Measurements from ENCODE around the gene PPP1R9B. TPM values are rescaled to one million over a fixed set of nuclear protein-coding genes. Genes with fewer than 3 reads are reported as not detected.
A peak's percentile ranks its signal among the peaks of the same experiment; 100 is the strongest.

The PPP1R9B gene
- total RNA-seq, 2 donors from 2014 or later, result 82.9 to 111 TPM

DNA sequence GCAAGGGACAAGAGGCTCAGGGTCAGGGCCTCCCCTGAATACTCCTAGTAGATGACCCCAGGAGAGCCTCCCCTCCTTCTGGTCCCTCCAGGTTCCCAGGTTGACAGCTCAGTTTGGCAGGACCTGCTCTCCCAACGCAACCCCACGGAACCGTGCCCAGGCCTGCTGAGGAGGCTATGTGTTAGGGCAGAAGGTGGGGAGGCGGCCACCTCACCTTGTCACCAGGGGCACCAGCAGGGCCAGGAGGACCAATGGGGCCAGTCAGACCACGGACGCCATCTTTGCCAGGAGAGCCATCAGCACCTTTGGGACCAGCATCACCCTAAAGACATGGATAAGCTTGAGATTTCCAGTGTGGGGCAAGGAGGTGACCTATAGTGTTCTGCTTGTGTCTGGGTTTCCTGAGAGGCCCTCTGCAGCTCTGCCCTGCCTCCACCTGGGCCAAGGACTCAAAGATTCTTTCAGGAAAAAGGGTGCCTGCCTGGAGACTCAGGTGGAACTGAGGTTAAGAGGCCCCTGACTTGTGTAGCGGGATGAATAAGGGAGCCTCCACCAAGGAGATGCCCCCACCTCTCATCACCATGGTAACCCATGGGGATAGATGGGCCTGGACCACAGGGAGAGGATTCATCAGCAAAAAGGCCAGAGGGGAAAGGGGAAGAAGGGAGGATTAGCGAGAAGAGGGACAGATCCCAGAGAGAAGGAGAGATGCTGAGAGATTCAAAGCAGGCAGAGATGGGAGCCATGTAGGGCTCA is 40.3 kb upstream of the PPP1R9B start:
- peaks cover 4% of the 10 kb centered on the region for H3K27me3 Mint-ChIP-seq
- DNase-seq, result no peak
- H3K36me3 Mint-ChIP-seq (ENCODE audit: low read depth), result no peaks in the 10 kb centered on the region
- no peak overlapping the region for H3K4me3 Mint-ChIP-seq
- ATAC-seq, result no peak
- no peaks in the 10 kb centered on the region for H3K9me3 ChIP-seq (ENCODE audit: control insufficient read depth, low read length, poor library complexity, severe bottlenecking)
- H3K4me1 Mint-ChIP-seq, result peaks cover 2% of the 10 kb centered on the region
- no peak overlapping the region for H3K27ac Mint-ChIP-seq

DNA sequence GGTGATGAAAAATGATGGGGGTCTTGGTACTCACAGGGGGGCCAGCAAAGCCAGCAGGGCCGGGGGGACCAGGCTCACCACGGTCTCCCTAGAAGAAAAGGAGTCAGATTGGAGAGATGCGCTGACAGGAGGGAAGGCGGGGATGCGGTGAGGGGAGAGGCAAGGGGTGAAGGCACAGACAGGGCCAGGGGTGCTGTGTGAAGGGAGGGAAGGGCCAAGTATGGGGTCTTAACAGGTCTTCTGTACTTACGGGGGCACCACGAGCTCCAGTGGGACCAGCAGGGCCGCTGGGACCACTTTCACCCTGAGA is 39.8 kb upstream of the PPP1R9B start:
- no peak overlapping the region for H3K27ac Mint-ChIP-seq
- ATAC-seq, result no peak
- no peaks in the 10 kb centered on the region for H3K9me3 ChIP-seq (ENCODE audit: control insufficient read depth, low read length, poor library complexity, severe bottlenecking)
- no peak overlapping the region for H3K4me3 Mint-ChIP-seq
- H3K4me1 Mint-ChIP-seq, result peaks cover 2% of the 10 kb centered on the region
- H3K27me3 Mint-ChIP-seq, result peaks cover 4% of the 10 kb centered on the region
- no peak for DNase-seq
- H3K36me3 Mint-ChIP-seq (ENCODE audit: low read depth), result no peaks in the 10 kb centered on the region

GRCh38 chr17:50189550-50190292 is 39.2 kb upstream of the PPP1R9B start:
- no peaks in the 10 kb centered on the region for H3K36me3 Mint-ChIP-seq (ENCODE audit: low read depth)
- no peak for ATAC-seq
- no peak overlapping the region for H3K27ac Mint-ChIP-seq
- no peak overlapping the region for H3K4me3 Mint-ChIP-seq
- no peak for DNase-seq
- H3K4me1 Mint-ChIP-seq, result peaks cover 2% of the 10 kb centered on the region
- H3K27me3 Mint-ChIP-seq, result peaks cover 4% of the 10 kb centered on the region
- H3K9me3 ChIP-seq (ENCODE audit: control insufficient read depth, low read length, poor library complexity, severe bottlenecking), result no peaks in the 10 kb centered on the region

GRCh38 chr17:50188921-50189549 is 38.6 kb upstream of the PPP1R9B start:
- no peaks in the 10 kb centered on the region for H3K36me3 Mint-ChIP-seq (ENCODE audit: low read depth)
- ATAC-seq (no peak), DNase-seq (no peak)
- H3K27ac Mint-ChIP-seq, result no peak overlapping the region
- H3K27me3 Mint-ChIP-seq, result peaks cover 1% of the 10 kb centered on the region
- no peak overlapping the region for H3K4me3 Mint-ChIP-seq
- H3K9me3 ChIP-seq (ENCODE audit: control insufficient read depth, low read length, poor library complexity, severe bottlenecking), result no peaks in the 10 kb centered on the region
- peaks cover 4% of the 10 kb centered on the region for H3K4me1 Mint-ChIP-seq

GRCh38 chr17:50188531-50188920 is 38.0 kb upstream of the PPP1R9B start:
- H3K27ac Mint-ChIP-seq, result no peak overlapping the region
- DNase-seq (no peak), ATAC-seq (no peak)
- no peaks in the 10 kb centered on the region for H3K9me3 ChIP-seq (ENCODE audit: control insufficient read depth, low read length, poor library complexity, severe bottlenecking)
- H3K4me3 Mint-ChIP-seq, result no peak overlapping the region
- no peaks in the 10 kb centered on the region for H3K27me3 Mint-ChIP-seq
- H3K36me3 Mint-ChIP-seq (ENCODE audit: low read depth), result no peaks in the 10 kb centered on the region
- peaks cover 9% of the 10 kb centered on the region for H3K4me1 Mint-ChIP-seq

- no peak overlapping the region for H3K27ac Mint-ChIP-seq
- DNase-seq (no peak), ATAC-seq (no peak)
- H3K27me3 Mint-ChIP-seq, result no peaks in the 10 kb centered on the region
- H3K4me3 Mint-ChIP-seq, result no peak overlapping the region
- H3K36me3 Mint-ChIP-seq (ENCODE audit: low read depth), result no peaks in the 10 kb centered on the region
- H3K4me1 Mint-ChIP-seq, result peaks cover 13% of the 10 kb centered on the region
- no peaks in the 10 kb centered on the region for H3K9me3 ChIP-seq (ENCODE audit: control insufficient read depth, low read length, poor library complexity, severe bottlenecking)
Observed at GRCh38 chr17:50187751-50188530, 37.5 kb upstream of the PPP1R9B start.

GRCh38 chr17:50187394-50187725 is 36.9 kb upstream of the PPP1R9B start:
- no peak overlapping the region for H3K4me3 Mint-ChIP-seq
- ATAC-seq, result no peak
- H3K9me3 ChIP-seq (ENCODE audit: control insufficient read depth, low read length, poor library complexity, severe bottlenecking), result no peaks in the 10 kb centered on the region
- H3K4me1 Mint-ChIP-seq, result peaks cover 15% of the 10 kb centered on the region
- no peaks in the 10 kb centered on the region for H3K36me3 Mint-ChIP-seq (ENCODE audit: low read depth)
- no peaks in the 10 kb centered on the region for H3K27me3 Mint-ChIP-seq
- DNase-seq, result no peak
- H3K27ac Mint-ChIP-seq, result no peak overlapping the region

DNA sequence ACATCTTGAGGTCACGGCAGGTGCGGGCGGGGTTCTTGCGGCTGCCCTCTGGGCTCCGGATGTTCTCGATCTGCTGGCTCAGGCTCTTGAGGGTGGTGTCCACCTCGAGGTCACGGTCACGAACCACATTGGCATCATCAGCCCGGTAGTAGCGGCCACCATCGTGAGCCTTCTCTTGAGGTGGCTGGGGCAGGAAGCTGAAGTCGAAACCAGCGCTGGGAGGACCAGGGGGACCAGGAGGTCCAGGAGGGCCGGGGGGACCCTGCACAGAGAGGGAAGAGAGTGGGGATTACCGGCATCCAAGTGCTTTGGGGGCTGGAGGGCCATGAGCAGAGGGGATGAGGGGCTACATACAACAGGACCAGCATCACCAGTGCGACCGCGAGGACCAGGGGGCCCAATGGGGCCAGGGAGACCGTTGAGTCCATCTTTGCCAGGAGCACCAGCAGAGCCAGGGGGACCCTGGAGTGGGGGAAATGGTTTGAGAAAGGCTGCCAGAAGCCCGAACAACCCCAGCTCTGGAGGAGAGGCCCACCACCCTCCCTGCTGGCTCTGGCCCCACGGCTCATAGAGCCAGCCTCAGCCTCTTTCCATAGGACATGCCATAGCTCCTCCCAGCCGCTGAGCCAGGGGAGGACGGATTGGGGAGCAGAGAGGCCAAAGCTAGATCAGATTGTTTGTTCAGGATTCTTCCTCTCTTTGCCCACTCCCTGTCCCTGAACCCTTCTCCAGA is 36.4 kb upstream of the PPP1R9B start:
- ATAC-seq (no peak), DNase-seq (no peak)
- Mint-ChIP-seq H3K4me1 (peaks cover 15% of the 10 kb centered on the region), H3K4me3 (no peak overlapping the region), H3K27me3 (no peaks in the 10 kb centered on the region), H3K36me3 (ENCODE audit: low read depth) (no peaks in the 10 kb centered on the region), H3K27ac (peak overlapping the region; percentile 19)
- no peaks in the 10 kb centered on the region for H3K9me3 ChIP-seq (ENCODE audit: control insufficient read depth, low read length, poor library complexity, severe bottlenecking)

GRCh38 chr17:50185631-50186471 is 35.4 kb upstream of the PPP1R9B start:
- no peaks in the 10 kb centered on the region for H3K9me3 ChIP-seq (ENCODE audit: control insufficient read depth, low read length, poor library complexity, severe bottlenecking)
- ATAC-seq, result no peak
- Mint-ChIP-seq H3K36me3 (ENCODE audit: low read depth) (no peaks in the 10 kb centered on the region), H3K4me1 (peaks cover 17% of the 10 kb centered on the region), H3K27ac (peak overlapping the region; percentile 19), H3K4me3 (no peak overlapping the region), H3K27me3 (no peaks in the 10 kb centered on the region)
- no peak for DNase-seq

GRCh38 chr17:50184611-50185398 is 34.3 kb upstream of the PPP1R9B start:
- peaks cover 17% of the 10 kb centered on the region for H3K4me1 Mint-ChIP-seq
- no peak for DNase-seq
- no peak for ATAC-seq
- no peak overlapping the region for H3K4me3 Mint-ChIP-seq
- no peaks in the 10 kb centered on the region for H3K36me3 Mint-ChIP-seq (ENCODE audit: low read depth)
- H3K27me3 Mint-ChIP-seq, result no peaks in the 10 kb centered on the region
- no peak overlapping the region for H3K27ac Mint-ChIP-seq
- no peaks in the 10 kb centered on the region for H3K9me3 ChIP-seq (ENCODE audit: control insufficient read depth, low read length, poor library complexity, severe bottlenecking)

GRCh38 chr17:50184064-50184463 is 33.6 kb upstream of the PPP1R9B start:
- Mint-ChIP-seq H3K4me3 (peak overlapping the region; percentile 81), H3K27ac (peak overlapping the region; percentile 80), H3K27me3 (no peaks in the 10 kb centered on the region), H3K36me3 (ENCODE audit: low read depth) (no peaks in the 10 kb centered on the region), H3K4me1 (peaks cover 17% of the 10 kb centered on the region)
- H3K9me3 ChIP-seq (ENCODE audit: control insufficient read depth, low read length, poor library complexity, severe bottlenecking), result no peaks in the 10 kb centered on the region
- DNase-seq (no peak), ATAC-seq (no peak)

All from T-helper 17 cell (primary cell).